Lower leg skin (tissue), 3 donors: ENCODE results near the gene ID4.

ENCODE experiments used
- CTCF ChIP-seq, 3 donors: fragments of 450-650 bp; IDR thresholded peaks; one replicate each; pipeline ENCODE4 v1.5.1; 2016; ENCODE audit warnings: antibody characterized with exemption in 3 of 3, mild to moderate bottlenecking in 3 of 3, moderate library complexity in 2 of 3
- POLR2A ChIP-seq, 2 donors: fragments of 450-650 bp; IDR thresholded peaks; one replicate each; pipeline ENCODE4 v1.6.1; 2016 to 2017; ENCODE audit warnings: antibody characterized with exemption in 2 of 2, mild to moderate bottlenecking in 1 of 2, moderate library complexity in 1 of 2

GRCh38 chr6:19866985-19867627 is 29.9 kb downstream of the ID4 start:
- TF ChIP-seq CTCF (IDR thresholded peaks at IDR 0.05): no peak
- no peak for TF ChIP-seq POLR2A (IDR thresholded peaks at IDR 0.05)
